Ovary (tissue), 3 donors: ENCODE data around the gene KIAA1755.

Source experiments
- EP300 ChIP-seq: sonication (generic); formaldehyde crosslinking; IDR thresholded peaks from one replicate; pipeline ENCODE4 v1.6.1; 2017; ENCODE audit warnings: antibody characterized with exemption
- POLR2A ChIP-seq: fragments of 450-650 bp; IDR thresholded peaks from one replicate; pipeline ENCODE4 v1.6.1; 2017; ENCODE audit warnings: antibody characterized with exemption, mild to moderate bottlenecking, moderate library complexity
- TF ChIP-seq, protein P1 (sequence below), 3 donors: fragments of 450-650 bp in 2 of 3; fragments of 200-600 bp in 1 of 3; IDR thresholded peaks; one replicate each; pipeline versions ENCODE4 v1.5.1 to v1.8.0; 2016 to 2022; ENCODE audit warnings: antibody characterized with exemption in 3 of 3, mild to moderate bottlenecking in 1 of 3
- donor health status: DM: no; HTN: no; CAD: no.

- TF ChIP-seq, protein P1, sequence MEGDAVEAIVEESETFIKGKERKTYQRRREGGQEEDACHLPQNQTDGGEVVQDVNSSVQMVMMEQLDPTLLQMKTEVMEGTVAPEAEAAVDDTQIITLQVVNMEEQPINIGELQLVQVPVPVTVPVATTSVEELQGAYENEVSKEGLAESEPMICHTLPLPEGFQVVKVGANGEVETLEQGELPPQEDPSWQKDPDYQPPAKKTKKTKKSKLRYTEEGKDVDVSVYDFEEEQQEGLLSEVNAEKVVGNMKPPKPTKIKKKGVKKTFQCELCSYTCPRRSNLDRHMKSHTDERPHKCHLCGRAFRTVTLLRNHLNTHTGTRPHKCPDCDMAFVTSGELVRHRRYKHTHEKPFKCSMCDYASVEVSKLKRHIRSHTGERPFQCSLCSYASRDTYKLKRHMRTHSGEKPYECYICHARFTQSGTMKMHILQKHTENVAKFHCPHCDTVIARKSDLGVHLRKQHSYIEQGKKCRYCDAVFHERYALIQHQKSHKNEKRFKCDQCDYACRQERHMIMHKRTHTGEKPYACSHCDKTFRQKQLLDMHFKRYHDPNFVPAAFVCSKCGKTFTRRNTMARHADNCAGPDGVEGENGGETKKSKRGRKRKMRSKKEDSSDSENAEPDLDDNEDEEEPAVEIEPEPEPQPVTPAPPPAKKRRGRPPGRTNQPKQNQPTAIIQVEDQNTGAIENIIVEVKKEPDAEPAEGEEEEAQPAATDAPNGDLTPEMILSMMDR (IDR thresholded peaks at IDR 0.05), result no peak
- TF ChIP-seq POLR2A, result no peak
- no peak for TF ChIP-seq EP300
These were observed 83.3 kb downstream of the KIAA1755 start for GRCh38 chr20:38177201-38177600.
